Measurements from ENCODE around the gene CCSER1.

Gene CCSER1

DNA sequence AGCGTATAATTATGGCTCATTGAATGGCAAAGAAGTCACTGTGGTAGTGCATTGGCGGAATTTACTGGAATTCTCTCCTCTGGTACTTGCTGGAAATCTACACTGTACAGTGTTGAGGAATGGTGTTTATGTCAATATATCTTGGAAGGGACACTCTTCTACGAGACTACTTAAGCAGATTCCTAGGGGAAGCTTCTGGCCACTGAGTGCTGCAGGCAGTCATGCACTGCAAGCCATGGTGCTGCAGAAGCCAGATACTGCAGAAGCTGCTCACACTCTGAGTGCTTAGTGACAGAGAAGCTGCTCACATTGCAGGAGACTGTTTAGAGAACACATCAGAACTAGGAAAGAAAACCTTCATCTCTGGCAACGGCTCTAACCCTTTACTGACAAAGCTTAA lies 725.0 kb downstream of the CCSER1 start:
- H3K4me3 ChIP-seq (ENCODE audit: insufficient read depth, low read length, poor library complexity, severe bottlenecking), result no peak overlapping the region
- H3K36me3 ChIP-seq (ENCODE audit: low read length), result no peaks in the 10 kb centered on the region
- no peaks in the 10 kb centered on the region for H3F3A ChIP-seq (ENCODE audit: insufficient read depth)
- TF ChIP-seq EZH2phosphoT487 (conservative IDR thresholded peaks at IDR 0.05; ENCODE audit: low read length), result no peak
- TF ChIP-seq, protein P1, sequence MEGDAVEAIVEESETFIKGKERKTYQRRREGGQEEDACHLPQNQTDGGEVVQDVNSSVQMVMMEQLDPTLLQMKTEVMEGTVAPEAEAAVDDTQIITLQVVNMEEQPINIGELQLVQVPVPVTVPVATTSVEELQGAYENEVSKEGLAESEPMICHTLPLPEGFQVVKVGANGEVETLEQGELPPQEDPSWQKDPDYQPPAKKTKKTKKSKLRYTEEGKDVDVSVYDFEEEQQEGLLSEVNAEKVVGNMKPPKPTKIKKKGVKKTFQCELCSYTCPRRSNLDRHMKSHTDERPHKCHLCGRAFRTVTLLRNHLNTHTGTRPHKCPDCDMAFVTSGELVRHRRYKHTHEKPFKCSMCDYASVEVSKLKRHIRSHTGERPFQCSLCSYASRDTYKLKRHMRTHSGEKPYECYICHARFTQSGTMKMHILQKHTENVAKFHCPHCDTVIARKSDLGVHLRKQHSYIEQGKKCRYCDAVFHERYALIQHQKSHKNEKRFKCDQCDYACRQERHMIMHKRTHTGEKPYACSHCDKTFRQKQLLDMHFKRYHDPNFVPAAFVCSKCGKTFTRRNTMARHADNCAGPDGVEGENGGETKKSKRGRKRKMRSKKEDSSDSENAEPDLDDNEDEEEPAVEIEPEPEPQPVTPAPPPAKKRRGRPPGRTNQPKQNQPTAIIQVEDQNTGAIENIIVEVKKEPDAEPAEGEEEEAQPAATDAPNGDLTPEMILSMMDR (IDR thresholded peaks at IDR 0.05; ENCODE audit: insufficient read depth, low read length, poor library complexity, severe bottlenecking), result no peak
- no peak overlapping the region for H3K9ac ChIP-seq (ENCODE audit: low read length)
- H3K79me2 ChIP-seq (ENCODE audit: insufficient read depth, low read length), result no peaks in the 10 kb centered on the region
- H3K27ac ChIP-seq (ENCODE audit: low read depth, low read length), result no peak overlapping the region
- no peak overlapping the region for H2AFZ ChIP-seq (ENCODE audit: low read depth, low read length, severe bottlenecking)
- H4K20me1 ChIP-seq (ENCODE audit: low read depth, low read length), result no peaks in the 10 kb centered on the region
- no peaks in the 10 kb centered on the region for H3K9me2 ChIP-seq (replicated peaks; ENCODE audit: insufficient read depth, low read length)
- H3K9me3 ChIP-seq (ENCODE audit: insufficient read depth, low read length), result no peaks in the 10 kb centered on the region
- H3K4me2 ChIP-seq (ENCODE audit: low read depth, low read length, poor library complexity, severe bottlenecking), result no peak overlapping the region
- no peaks in the 10 kb centered on the region for H3K27me3 ChIP-seq (ENCODE audit: low read length)

DNA sequence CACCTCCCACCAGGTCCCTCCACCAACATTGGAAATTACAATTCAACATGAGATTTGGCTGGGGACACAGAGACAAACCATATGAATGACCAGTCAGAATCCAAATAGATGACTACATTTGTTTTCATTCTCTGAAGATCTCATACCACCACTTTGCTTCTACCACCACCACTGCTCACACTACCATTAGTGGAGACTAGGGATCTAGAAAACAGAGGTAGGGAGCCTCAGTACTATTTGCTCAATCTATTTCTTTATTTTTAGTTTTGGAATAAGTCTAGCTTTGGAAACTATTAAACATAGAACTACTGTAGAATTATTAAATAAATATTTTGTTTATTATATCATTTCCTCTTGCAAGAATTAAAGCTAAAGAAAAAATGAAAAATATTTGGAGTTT lies 727.9 kb downstream of the CCSER1 start:
- H3K4me3 ChIP-seq (ENCODE audit: insufficient read depth, low read length, poor library complexity, severe bottlenecking), result no peak overlapping the region
- no peak overlapping the region for H3K27ac ChIP-seq (ENCODE audit: low read depth, low read length)
- TF ChIP-seq, protein P1 (IDR thresholded peaks at IDR 0.05; ENCODE audit: insufficient read depth, low read length, poor library complexity, severe bottlenecking), result no peak
- no peak for TF ChIP-seq EZH2phosphoT487 (conservative IDR thresholded peaks at IDR 0.05; ENCODE audit: low read length)
- no peak overlapping the region for H3K9ac ChIP-seq (ENCODE audit: low read length)
- no peaks in the 10 kb centered on the region for H3K9me2 ChIP-seq (replicated peaks; ENCODE audit: insufficient read depth, low read length)
- no peaks in the 10 kb centered on the region for H3K79me2 ChIP-seq (ENCODE audit: insufficient read depth, low read length)
- H4K20me1 ChIP-seq (ENCODE audit: low read depth, low read length), result no peaks in the 10 kb centered on the region
- H3K9me3 ChIP-seq (ENCODE audit: insufficient read depth, low read length), result no peaks in the 10 kb centered on the region
- H3K4me2 ChIP-seq (ENCODE audit: low read depth, low read length, poor library complexity, severe bottlenecking), result no peak overlapping the region
- H3F3A ChIP-seq (ENCODE audit: insufficient read depth), result no peaks in the 10 kb centered on the region
- H3K36me3 ChIP-seq (ENCODE audit: low read length), result no peaks in the 10 kb centered on the region
- no peaks in the 10 kb centered on the region for H3K27me3 ChIP-seq (ENCODE audit: low read length)
- no peak overlapping the region for H2AFZ ChIP-seq (ENCODE audit: low read depth, low read length, severe bottlenecking)

DNA sequence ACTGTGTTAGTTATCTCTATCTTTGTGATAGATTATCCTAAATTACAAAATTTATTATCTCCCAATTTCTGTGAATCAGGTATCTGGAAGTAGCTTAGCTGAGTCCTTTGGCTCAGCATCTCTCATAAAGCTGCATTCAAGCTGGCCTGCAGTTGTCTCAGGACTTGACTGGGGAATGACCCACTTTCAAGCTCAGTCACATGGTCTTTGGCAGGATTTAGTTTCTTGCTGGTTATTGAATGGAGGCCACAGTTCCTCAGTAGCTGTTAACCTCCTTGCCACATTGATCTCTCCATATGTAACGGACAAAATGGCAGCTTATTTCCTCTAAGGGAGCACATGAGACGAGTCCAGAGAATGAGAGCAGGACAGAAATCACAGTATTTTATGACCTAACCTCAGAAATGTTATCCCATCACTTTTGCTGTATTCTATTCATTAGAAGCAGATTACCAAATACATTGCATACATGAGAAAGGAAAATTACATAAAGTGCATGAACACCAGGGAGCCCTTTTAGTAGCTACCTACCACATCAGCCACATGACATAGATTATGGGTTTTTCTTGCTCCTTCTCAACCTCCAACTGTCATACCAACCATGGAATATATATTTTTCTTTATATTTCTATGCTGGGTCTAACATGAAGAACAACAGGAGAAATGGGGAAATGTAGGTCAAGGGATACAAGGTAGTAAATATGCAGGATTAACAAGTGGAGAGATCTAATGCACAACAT lies 730.1 kb downstream of the CCSER1 start:
- Histone ChIP-seq H3K36me3 (ENCODE audit: low read length) (no peaks in the 10 kb centered on the region), H3K27me3 (ENCODE audit: low read length) (no peaks in the 10 kb centered on the region), H2AFZ (ENCODE audit: low read depth, low read length, severe bottlenecking) (no peak overlapping the region), H3K9me2 (replicated peaks; ENCODE audit: insufficient read depth, low read length) (no peaks in the 10 kb centered on the region), H3K4me3 (ENCODE audit: insufficient read depth, low read length, poor library complexity, severe bottlenecking) (no peak overlapping the region), H3K27ac (ENCODE audit: low read depth, low read length) (no peak overlapping the region), H3K9ac (ENCODE audit: low read length) (no peak overlapping the region), H3K79me2 (ENCODE audit: insufficient read depth, low read length) (no peaks in the 10 kb centered on the region), H3K9me3 (ENCODE audit: insufficient read depth, low read length) (no peaks in the 10 kb centered on the region), H4K20me1 (ENCODE audit: low read depth, low read length) (no peaks in the 10 kb centered on the region), H3F3A (ENCODE audit: insufficient read depth) (no peaks in the 10 kb centered on the region), H3K4me2 (ENCODE audit: low read depth, low read length, poor library complexity, severe bottlenecking) (no peak overlapping the region)
- TF ChIP-seq EZH2phosphoT487 (conservative IDR thresholded peaks at IDR 0.05; ENCODE audit: low read length), result no peak
- TF ChIP-seq, protein P1 (IDR thresholded peaks at IDR 0.05; ENCODE audit: insufficient read depth, low read length, poor library complexity, severe bottlenecking), result no peak

Data from SU-DHL-6 (cell line).